GM18511 (cell line): ENCODE results near the gene SLIT3.

ENCODE experiments used
- ATAC-seq: cut with Tn5 transposase; IDR thresholded peaks from one replicate; pipeline ENCODE4 v1.9.1; 2021; ENCODE audit warnings: mild to moderate bottlenecking, moderate library complexity; ENCODE audit not compliant: unreplicated experiment

SLIT3 gene

DNA sequence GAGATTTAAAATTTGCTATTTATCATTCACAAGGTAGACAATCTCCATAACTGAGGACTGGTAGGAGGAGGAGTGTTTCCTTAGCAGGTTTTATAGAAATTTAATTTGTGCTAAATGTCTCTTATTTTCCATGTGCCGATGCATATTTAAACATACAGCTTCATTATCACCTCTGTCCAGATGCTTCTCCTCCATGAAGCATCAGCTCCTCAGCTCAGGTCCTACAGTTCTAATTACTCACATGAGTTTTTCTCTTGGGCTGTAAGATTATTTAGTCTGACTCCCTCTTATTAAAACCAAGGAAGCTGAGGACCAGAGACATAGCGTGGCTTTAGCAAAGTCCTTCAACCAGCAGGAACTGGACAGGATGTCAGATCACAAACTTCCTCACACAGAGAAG is 421.6 kb downstream of the SLIT3 start:
- ATAC-seq: peak; percentile 33

DNA sequence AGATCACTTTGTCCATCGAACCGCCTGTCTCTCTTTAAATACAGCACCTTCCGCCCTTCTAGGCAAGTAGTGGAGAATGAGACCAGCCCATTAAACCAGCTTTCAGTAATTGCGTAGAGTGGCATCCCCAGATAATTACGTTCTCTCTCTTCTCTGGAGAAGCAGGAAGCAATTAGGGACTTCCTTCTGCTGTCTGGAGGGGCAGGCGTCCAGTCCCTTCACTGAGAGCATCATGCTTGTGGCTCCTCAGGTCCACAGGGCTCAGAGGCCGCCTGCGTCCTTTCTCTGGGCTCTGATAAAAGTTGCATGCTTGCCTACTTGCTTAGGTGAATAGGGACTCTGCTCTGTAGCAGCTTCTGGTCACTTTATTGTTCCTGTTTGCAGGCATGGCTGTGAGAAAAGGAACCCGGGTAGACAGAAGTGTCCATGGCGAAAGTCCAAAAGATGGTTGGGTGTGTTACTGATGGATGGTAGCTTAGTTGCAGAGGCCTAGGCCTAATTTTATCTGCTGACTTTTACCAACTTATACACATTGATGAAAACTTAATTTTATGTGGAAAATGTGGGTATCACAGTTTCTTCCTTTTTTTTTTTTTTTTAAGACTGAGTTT is 422.7 kb downstream of the SLIT3 start:
- no peak for ATAC-seq

DNA sequence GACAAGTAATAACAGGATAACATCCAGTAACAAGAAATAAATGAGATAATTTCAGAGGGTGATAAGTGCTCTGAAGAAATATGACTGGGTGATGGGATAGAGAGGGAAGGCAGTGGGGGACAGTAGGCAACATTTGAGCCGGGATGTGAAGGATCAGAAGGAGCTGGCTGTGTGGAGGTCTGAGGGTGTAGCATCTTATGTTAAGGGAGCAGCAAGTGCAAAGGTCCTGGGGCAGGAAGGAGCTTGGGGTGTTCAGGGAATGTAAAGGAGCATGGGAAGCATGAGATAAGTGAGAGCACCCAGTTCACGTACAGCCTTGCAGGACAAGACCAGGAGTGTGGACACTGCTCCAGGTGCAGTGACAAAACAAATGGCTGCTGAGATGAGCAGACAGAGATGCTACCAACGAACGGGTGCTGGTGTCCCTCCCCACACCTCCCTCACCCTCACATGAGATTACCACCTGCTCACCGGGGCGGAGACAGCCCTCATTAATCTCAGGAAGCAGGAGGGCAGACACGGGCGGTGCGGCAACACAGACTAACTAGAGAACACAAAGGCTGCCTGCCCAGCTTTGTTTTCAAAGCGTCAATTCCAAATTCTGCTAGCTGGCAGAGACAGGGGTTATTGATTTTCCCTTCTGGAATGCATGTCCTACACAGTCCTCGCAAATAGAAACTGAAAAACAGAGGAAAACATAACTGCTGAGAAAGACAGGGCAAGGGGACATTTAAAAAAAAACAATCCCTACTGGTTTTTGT is 423.6 kb downstream of the SLIT3 start:
- no peak for ATAC-seq

- no peak for ATAC-seq
Measured at GRCh38 chr5:168876419-168876818, 424.5 kb downstream of the SLIT3 start.

DNA sequence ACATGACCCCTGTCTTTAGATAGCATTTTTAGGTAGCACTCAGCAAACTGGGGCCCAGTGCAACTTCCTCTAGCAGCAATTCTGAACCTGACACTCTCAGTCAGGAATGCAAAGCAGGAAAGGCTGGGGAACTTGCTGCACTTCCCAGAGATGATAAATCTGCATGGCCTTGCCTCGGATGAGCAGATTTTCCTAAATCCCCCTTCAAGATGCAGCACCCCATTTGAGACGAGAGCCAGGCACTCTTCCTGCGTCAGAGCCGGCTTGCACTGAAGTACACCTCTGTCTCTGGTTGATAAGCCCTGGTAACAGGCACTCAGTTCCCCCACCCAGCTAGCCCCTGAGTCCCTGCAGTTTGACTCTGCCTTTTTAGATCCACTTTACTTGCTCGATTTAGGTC is 425.1 kb downstream of the SLIT3 start:
- no peak for ATAC-seq

DNA sequence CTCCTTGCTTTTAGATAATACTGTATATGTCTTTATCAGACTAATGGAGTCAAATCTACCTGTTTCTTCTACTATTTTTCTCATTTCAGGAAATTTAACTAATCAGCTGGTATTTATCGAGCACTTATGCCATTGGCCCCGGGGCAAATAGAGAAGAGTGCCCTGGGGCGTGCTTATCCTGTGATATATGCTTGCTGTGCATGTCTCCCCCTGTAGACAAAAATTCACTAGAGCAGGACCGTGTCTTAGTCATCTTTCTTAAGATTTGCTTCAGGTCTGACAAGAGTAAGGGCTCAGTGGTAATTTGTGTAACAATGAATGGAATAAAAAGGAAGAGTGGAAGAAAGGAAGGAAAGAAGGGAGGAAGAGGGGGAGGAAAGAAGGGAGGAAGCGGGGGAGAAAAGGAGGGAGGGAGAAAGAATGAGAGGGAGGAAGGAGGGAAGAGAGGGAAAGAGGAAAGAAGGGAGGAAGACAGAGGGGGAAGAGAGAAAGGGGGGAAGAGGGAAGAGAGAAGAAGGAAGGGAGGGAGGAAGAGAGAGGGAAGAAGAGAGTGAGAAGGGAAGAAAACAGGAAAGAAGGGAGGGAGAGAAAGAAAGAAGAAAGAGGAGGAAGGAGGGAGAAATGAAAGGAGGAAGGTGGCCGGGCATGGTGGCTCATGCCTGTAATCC is 426.1 kb downstream of the SLIT3 start:
- ATAC-seq: no peak

- ATAC-seq: no peak
Measured at GRCh38 chr5:168872246-168872645, 428.7 kb downstream of the SLIT3 start.

DNA sequence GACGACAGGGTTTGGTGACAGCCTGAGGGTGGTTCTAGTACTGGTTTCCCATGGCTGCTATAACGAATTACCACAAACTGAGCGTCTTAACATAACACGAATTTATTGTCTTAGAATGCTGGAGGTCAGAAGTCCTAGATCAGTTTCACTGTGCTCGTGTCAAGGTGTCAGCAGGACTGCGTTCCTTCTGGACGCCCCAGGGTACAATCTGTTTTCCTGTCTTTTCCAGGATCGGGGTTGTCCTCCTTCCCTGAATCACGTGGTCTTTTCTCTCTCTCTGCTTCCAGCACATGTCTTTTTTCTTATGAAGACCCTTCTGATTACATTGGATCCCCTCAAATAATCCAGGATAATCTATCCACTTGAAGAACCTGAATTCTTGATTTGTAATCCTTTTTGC is 430.0 kb downstream of the SLIT3 start:
- no peak for ATAC-seq

GRCh38 chr5:168869615-168870227 is 431.2 kb downstream of the SLIT3 start:
- ATAC-seq: no peak

DNA sequence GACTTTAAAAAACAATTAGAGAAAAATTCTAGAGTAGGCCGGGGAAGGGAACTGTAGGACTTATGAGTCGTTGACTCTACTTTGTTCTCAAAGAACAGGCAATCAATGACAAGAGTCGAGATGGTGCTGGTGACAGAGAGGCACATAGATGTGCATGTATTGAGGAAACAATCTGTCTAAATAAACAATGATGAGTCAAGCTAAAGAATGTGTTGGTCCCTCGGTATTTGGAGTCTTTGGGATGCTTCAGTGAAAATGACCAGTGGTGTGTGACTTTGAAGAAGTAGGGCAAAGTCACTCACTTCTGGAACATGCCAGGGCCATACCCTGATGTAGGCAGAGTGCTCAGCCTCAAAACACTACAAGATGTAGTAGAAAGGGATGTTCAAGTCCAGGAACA is 433.7 kb downstream of the SLIT3 start:
- ATAC-seq: no peak

- no peak for ATAC-seq
Measured at GRCh38 chr5:168865968-168866367, 435.0 kb downstream of the SLIT3 start.

DNA sequence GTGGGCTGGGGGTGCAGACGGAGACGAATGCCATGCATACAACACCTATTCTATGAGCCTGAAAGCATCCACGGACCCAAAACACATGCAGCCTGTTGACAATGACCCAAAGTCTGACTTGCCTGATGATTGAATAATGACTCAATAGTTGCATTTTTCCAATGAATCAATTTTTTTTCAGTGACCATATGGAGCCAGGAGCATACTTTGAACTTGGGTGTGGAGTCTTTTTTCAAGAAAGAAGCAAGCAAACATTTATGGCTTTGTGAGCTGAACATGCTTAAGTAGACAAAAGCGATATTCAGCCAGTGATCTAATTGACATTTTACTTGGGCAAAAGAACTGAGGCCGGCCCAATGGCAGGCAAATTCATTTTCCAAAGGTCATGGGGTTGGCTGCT is 437.9 kb downstream of the SLIT3 start:
- no peak for ATAC-seq

DNA sequence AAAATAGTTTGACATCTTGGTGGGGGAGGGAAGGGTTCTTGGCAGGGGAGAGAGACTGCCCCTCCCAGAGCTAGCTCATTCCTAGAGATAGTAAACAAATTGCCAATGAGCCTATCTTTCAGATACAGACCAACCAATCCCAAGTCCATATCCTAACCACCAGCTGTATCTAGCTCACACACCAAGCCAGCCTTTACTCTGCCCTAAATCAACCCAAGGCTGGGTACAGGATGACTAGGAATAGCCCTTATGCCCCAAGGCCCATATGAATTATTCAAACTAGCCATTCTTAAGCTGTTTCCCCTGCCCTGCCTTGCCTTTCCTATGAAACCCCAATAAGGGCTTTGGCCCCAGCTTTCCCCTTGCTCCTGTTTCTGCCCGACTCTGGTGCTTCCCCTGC is 440.4 kb downstream of the SLIT3 start:
- no peak for ATAC-seq

GRCh38 chr5:168860081-168860480 is 440.9 kb downstream of the SLIT3 start:
- no peak for ATAC-seq

GRCh38 chr5:168859471-168859870 is 441.5 kb downstream of the SLIT3 start:
- ATAC-seq: no peak

DNA sequence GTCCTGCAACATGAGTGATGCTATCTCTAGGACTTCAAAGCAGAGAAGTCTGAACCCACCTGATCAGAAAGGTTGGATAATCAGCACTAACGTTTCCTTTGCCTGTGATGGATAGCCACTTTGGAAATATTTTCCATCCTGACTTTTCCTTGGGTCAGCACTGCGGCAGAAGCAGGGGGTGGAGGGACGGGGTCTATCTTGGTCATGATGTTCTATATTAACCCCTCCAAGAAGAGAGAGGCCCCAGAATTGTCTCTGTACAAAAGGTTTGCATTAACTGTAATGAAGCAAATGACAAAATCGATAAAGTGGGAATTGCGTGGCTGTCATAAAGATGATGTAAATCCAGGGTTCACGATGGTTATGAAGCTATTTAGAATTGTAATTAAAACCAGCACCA is 441.9 kb downstream of the SLIT3 start:
- no peak for ATAC-seq

GRCh38 chr5:168858371-168858770 is 442.6 kb downstream of the SLIT3 start:
- no peak for ATAC-seq

GRCh38 chr5:168853972-168854371 is 447.0 kb downstream of the SLIT3 start:
- no peak for ATAC-seq

GRCh38 chr5:168852329-168852728 is 448.6 kb downstream of the SLIT3 start:
- ATAC-seq: no peak

- no peak for ATAC-seq
Measured at GRCh38 chr5:168851902-168852321, 449.0 kb downstream of the SLIT3 start.

- ATAC-seq: no peak
Measured at GRCh38 chr5:168850683-168851082, 450.3 kb downstream of the SLIT3 start.

DNA sequence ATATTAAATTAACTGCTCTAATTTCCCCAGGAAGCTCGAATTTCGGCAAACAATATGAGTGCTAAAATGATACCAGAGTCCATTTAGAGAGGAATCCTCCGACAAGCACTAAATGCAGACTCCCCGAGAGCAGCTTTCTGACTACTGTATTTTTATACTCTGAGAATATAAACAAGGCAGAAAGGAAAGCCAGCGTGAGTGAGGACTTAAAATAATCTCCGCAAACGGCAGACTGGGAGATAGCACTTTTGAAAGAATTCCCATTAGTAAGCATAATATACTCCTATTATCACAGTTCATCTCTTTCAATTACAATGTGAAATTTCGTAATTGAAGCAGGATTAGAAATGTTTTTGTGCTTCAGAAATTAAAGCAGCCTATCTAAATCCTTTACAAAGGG is 452.4 kb downstream of the SLIT3 start:
- no peak for ATAC-seq
